Erythroblast (primary cell): ENCODE measurements around the gene SV2B.

ENCODE experiments used
- GATA1 ChIP-seq: IDR thresholded peaks from 2 replicates; pipeline ENCODE4 v1.6.1; 2011; ENCODE audit warnings: low read depth, mild to moderate bottlenecking, control low read depth, low read length, moderate library complexity
- POLR2A ChIP-seq: IDR thresholded peaks from 2 replicates; pipeline ENCODE4 v1.6.1; 2011; ENCODE audit warnings: mild to moderate bottlenecking, low read length

GRCh38 chr15:91070872-91071271 lies 29.2 kb upstream of the SV2B start:
- TF ChIP-seq POLR2A (no peak), GATA1 (no peak)
